SK-N-SH (cell line): Measurements from ENCODE around the gene FAM227B. TPM values are rescaled to one million over a fixed set of nuclear protein-coding genes. Genes with fewer than 3 reads are reported as not detected.

Experiments used
- CTCF ChIA-PET: fragments of 300-600, 350-600 bp; formaldehyde crosslinking; extraction: SDS; loops from one replicate; lab custom pipeline; 2021; lab: Yijun Ruan, JAX
- POLR2A ChIA-PET: fragments of 350-600 bp; sonication (Branson Sonifier 250); formaldehyde crosslinking; extraction: SDS; loops from one replicate; lab custom pipeline; 2020; ENCODE audit warnings: antibody characterized with exemption, inconsistent platforms; lab: Yijun Ruan, JAX
- DNase-seq: peaks from one replicate; pipeline ENCODE4 v3.0.0; 2012
- H2AFZ ChIP-seq: fragments of 200-600 bp; sonication (generic); 2 replicates; pipeline ENCODE4 v1.8.1; 2016; ENCODE audit warnings: antibody characterized with exemption, mild to moderate bottlenecking, low read depth
- H3F3A ChIP-seq: fragments of 200-600 bp; sonication (generic); replicated peaks from 2 replicates; pipeline ENCODE3; 2016; ENCODE audit warnings: antibody characterized with exemption, mild to moderate bottlenecking; ENCODE audit not compliant: insufficient read depth
- H3K27ac ChIP-seq, 2 experiments: fragments of 200-500 bp in 1 of 2; fragments of 200-600 bp in 1 of 2; sonication (Bioruptor generic) in 1 of 2; sonication (generic), shearing (Covaris generic) in 1 of 2; 2 replicates each; pipeline versions ENCODE4 v1.5.1 to v1.6.1; 2014 to 2016; ENCODE audit warnings: low read depth in 2 of 2, inconsistent platforms in 1 of 2, low read length in 1 of 2, mild to moderate bottlenecking in 1 of 2, mixed read lengths in 1 of 2
- H3K27me3 ChIP-seq: fragments of 200-600 bp; sonication (generic), shearing (Covaris generic); 2 replicates; pipeline ENCODE4 v1.6.1; 2016; ENCODE audit warnings: mixed run types; ENCODE audit not compliant: insufficient read depth
- H3K36me3 ChIP-seq, 2 experiments: fragments of 200-500 bp in 1 of 2; fragments of 200-600 bp in 1 of 2; sonication (Bioruptor generic) in 1 of 2; sonication (generic) in 1 of 2; replicated peaks in 1 of 2; 2 replicates each; pipeline versions ENCODE3 to v1.5.1; 2014 to 2016; ENCODE audit warnings: low read length in 1 of 2, mild to moderate bottlenecking in 1 of 2; ENCODE audit not compliant: insufficient read depth in 2 of 2, control insufficient read depth in 1 of 2
- H3K4me1 ChIP-seq, 2 experiments: fragments of 200-500 bp in 1 of 2; fragments of 200-600 bp in 1 of 2; sonication (Bioruptor generic) in 1 of 2; sonication (generic), shearing (Covaris generic) in 1 of 2; 2 replicates each; pipeline versions ENCODE4 v1.5.1 to v1.6.1; 2014 to 2016; ENCODE audit warnings: low read depth in 1 of 2, low read length in 1 of 2, mixed run types in 1 of 2; ENCODE audit not compliant: insufficient read depth in 2 of 2, control insufficient read depth in 1 of 2
- H3K4me2 ChIP-seq: fragments of 200-600 bp; sonication (generic), shearing (Covaris generic); 2 replicates; pipeline ENCODE4 v1.6.1; 2017; ENCODE audit warnings: mixed run types
- H3K4me3 ChIP-seq, 2 experiments: fragments of 200-500 bp in 1 of 2; fragments of 200-600 bp in 1 of 2; sonication (Bioruptor generic) in 1 of 2; sonication (generic), shearing (Covaris generic) in 1 of 2; 2 replicates each; pipeline versions ENCODE4 v1.5.1 to v1.8.1; 2014 to 2016; ENCODE audit warnings: low read depth in 2 of 2, inconsistent platforms in 1 of 2, low read length in 1 of 2, mild to moderate bottlenecking in 1 of 2, mixed read lengths in 1 of 2, moderate library complexity in 1 of 2
- H3K79me2 ChIP-seq: fragments of 200-600 bp; sonication (generic); 2 replicates; pipeline ENCODE4 v1.8.1; 2017; ENCODE audit warnings: mild to moderate bottlenecking; ENCODE audit not compliant: insufficient read depth
- H3K9ac ChIP-seq: fragments of 200-600 bp; sonication (generic); 2 replicates; pipeline ENCODE4 v1.6.1; 2017; ENCODE audit warnings: mixed run types
- H3K9me2 ChIP-seq: fragments of 200-600 bp; sonication (generic); 2 replicates; pipeline ENCODE4 v1.6.1; 2017; ENCODE audit warnings: mixed run types
- H3K9me3 ChIP-seq: fragments of 200-600 bp; sonication (generic); 2 replicates; pipeline ENCODE4 v1.6.1; 2017; ENCODE audit warnings: mixed run types, mild to moderate bottlenecking, moderate library complexity
- H4K20me1 ChIP-seq: fragments of 200-600 bp; sonication (generic); 2 replicates; pipeline ENCODE4 v1.6.1; 2017; ENCODE audit warnings: mild to moderate bottlenecking, mixed run types; ENCODE audit not compliant: insufficient read depth
- CHD2 ChIP-seq: fragments of 150-350 bp; IDR thresholded peaks from 2 replicates; pipeline ENCODE4 v1.6.1; 2018; ENCODE audit warnings: low read length; ENCODE audit not compliant: partially characterized antibody
- ELF1 ChIP-seq: IDR thresholded peaks from 2 replicates; pipeline ENCODE4 v1.4.0; 2012
- FOXJ3 ChIP-seq: sonication (generic); formaldehyde crosslinking; IDR thresholded peaks from 2 replicates; pipeline ENCODE4 v1.5.1; 2020; ENCODE audit warnings: mild to moderate bottlenecking, missing genetic modification reagents
- MXI1 ChIP-seq: IDR thresholded peaks from 2 replicates; pipeline ENCODE4 v1.6.1; 2012; ENCODE audit warnings: mild to moderate bottlenecking, low read depth, low read length, improper control_type of control experiment
- NFIC ChIP-seq: IDR thresholded peaks from 2 replicates; pipeline ENCODE4 v1.4.0; 2012; ENCODE audit warnings: borderline replicate concordance
- NRF1 ChIP-seq: IDR thresholded peaks from 2 replicates; pipeline ENCODE4 v1.6.1; 2012; ENCODE audit warnings: low read depth, mild to moderate bottlenecking, low read length
- RXRA ChIP-seq: IDR thresholded peaks from 2 replicates; pipeline ENCODE4 v1.4.0; 2012; ENCODE audit warnings: low read depth, mild to moderate bottlenecking, borderline replicate concordance
- TAF1 ChIP-seq: IDR thresholded peaks from 2 replicates; pipeline ENCODE4 v1.6.1; 2012; ENCODE audit warnings: low read depth, mild to moderate bottlenecking, low read length, moderate library complexity, borderline replicate concordance
- TCF12 ChIP-seq: IDR thresholded peaks from 2 replicates; pipeline ENCODE4 v1.4.0; 2012
- WGBS: methylation state at CpG from one replicate; pipeline ENCODE4 v1.1.6; 2017; ENCODE audit warnings: low lambda C conversion rate; 5-methylcytosine and 5-hydroxymethylcytosine counted together
- polyA plus RNA-seq, 3 experiments: library from polyadenylated mRNA; depleted of rRNA; stranded (reverse); fragments of >200 nt; gene quantifications; 2 replicates each; pipeline ENCODE4 v1.2.3, GENCODE V29; 2012
- TF ChIP-seq, protein P1 (sequence below): IDR thresholded peaks from 2 replicates; pipeline ENCODE4; 2012
- TF ChIP-seq, protein P2 (sequence below): fragments of 200-600 bp; sonication (generic); IDR thresholded peaks from 2 replicates; pipeline ENCODE4 v1.6.1; 2017; ENCODE audit warnings: antibody characterized with exemption, mild to moderate bottlenecking, moderate library complexity
- TF ChIP-seq, protein P3 (sequence below): fragments of 150-350 bp; IDR thresholded peaks from 2 replicates; pipeline ENCODE4 v1.6.1; 2017; ENCODE audit warnings: antibody characterized with exemption, low read length, low read depth, borderline replicate concordance
- TF ChIP-seq, protein P4 (sequence below): IDR thresholded peaks from 2 replicates; pipeline ENCODE4 v1.6.1; 2012; ENCODE audit warnings: mild to moderate bottlenecking, low read depth, low read length, moderate library complexity
- TF ChIP-seq, protein P5 (sequence below): IDR thresholded peaks from 2 replicates; pipeline ENCODE4 v1.4.0; 2012; ENCODE audit warnings: low read depth, borderline replicate concordance
- TF ChIP-seq, protein P6 (sequence below): IDR thresholded peaks from 2 replicates; pipeline ENCODE4 v1.4.0; 2012; ENCODE audit warnings: low read depth

The FAM227B gene
- polyA plus RNA-seq, 1 of the 3 experiments (the other 2 are of a cell fraction): 4.4 TPM

DNA sequence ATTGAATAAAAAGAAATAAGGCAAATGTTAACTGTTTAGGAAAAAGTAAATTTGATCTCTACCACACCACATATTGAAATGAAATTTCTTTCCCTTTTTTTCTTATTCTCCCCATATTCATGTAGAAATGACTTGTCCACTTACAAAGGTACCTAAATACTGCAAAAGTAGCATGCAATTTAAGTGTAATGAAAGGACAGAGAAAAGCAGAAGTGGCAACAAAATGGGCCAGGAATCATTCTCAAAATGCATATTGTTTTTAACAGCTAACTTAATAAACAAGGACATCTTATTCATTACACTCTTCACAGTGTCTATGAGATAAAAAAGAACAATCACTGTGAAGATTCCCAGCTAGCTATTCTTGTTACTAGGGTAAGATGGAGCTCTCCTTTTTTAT lies 238.2 kb downstream of the FAM227B start:
- no peaks in the 10 kb centered on the region for H4K20me1 ChIP-seq
- no peaks in the 10 kb centered on the region for H3K9me3 ChIP-seq
- CTCF ChIA-PET: interaction anchor here (1.0 kb wide), 1 partner anchor 28 kb away, joined by 3 read pairs; no protein-coding TSS in a partner anchor
- no peaks in the 10 kb centered on the region for H3K27me3 ChIP-seq
- no peaks in the 10 kb centered on the region for H3K9me2 ChIP-seq
- H3K4me2 ChIP-seq: no peak overlapping the region
- no peaks in the 10 kb centered on the region for H3F3A ChIP-seq
- no peaks in the 10 kb centered on the region for H3K36me3 ChIP-seq
- no peaks in the 10 kb centered on the region for H3K79me2 ChIP-seq
- H3K4me1 ChIP-seq: no peaks in the 10 kb centered on the region; a peak in 1 of 4 replicates
- POLR2A ChIA-PET: no interaction called here
- TF ChIP-seq, protein P1, sequence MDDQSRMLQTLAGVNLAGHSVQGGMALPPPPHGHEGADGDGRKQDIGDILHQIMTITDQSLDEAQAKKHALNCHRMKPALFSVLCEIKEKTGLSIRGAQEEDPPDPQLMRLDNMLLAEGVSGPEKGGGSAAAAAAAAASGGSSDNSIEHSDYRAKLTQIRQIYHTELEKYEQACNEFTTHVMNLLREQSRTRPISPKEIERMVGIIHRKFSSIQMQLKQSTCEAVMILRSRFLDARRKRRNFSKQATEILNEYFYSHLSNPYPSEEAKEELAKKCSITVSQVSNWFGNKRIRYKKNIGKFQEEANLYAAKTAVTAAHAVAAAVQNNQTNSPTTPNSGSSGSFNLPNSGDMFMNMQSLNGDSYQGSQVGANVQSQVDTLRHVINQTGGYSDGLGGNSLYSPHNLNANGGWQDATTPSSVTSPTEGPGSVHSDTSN: no peak
- TF ChIP-seq ELF1: no peak
- TF ChIP-seq FOXJ3 (CRISPR knock-in tag): no peak
- TF ChIP-seq NFIC: no peak
- TF ChIP-seq, protein P2, sequence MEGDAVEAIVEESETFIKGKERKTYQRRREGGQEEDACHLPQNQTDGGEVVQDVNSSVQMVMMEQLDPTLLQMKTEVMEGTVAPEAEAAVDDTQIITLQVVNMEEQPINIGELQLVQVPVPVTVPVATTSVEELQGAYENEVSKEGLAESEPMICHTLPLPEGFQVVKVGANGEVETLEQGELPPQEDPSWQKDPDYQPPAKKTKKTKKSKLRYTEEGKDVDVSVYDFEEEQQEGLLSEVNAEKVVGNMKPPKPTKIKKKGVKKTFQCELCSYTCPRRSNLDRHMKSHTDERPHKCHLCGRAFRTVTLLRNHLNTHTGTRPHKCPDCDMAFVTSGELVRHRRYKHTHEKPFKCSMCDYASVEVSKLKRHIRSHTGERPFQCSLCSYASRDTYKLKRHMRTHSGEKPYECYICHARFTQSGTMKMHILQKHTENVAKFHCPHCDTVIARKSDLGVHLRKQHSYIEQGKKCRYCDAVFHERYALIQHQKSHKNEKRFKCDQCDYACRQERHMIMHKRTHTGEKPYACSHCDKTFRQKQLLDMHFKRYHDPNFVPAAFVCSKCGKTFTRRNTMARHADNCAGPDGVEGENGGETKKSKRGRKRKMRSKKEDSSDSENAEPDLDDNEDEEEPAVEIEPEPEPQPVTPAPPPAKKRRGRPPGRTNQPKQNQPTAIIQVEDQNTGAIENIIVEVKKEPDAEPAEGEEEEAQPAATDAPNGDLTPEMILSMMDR: no peak
- TF ChIP-seq, protein P3, sequence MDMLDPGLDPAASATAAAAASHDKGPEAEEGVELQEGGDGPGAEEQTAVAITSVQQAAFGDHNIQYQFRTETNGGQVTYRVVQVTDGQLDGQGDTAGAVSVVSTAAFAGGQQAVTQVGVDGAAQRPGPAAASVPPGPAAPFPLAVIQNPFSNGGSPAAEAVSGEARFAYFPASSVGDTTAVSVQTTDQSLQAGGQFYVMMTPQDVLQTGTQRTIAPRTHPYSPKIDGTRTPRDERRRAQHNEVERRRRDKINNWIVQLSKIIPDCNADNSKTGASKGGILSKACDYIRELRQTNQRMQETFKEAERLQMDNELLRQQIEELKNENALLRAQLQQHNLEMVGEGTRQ: no peak
- no peak for TF ChIP-seq TCF12
- no peak for TF ChIP-seq CHD2
- no peak for TF ChIP-seq RXRA
- no peak for TF ChIP-seq NRF1
- TF ChIP-seq TAF1: no peak
- no peak overlapping the region for H3K9ac ChIP-seq
- no peak overlapping the region for H3K27ac ChIP-seq
- H3K4me3 ChIP-seq: no peak overlapping the region
- no peak for DNase-seq
- H2AFZ ChIP-seq: no peak overlapping the region

DNA sequence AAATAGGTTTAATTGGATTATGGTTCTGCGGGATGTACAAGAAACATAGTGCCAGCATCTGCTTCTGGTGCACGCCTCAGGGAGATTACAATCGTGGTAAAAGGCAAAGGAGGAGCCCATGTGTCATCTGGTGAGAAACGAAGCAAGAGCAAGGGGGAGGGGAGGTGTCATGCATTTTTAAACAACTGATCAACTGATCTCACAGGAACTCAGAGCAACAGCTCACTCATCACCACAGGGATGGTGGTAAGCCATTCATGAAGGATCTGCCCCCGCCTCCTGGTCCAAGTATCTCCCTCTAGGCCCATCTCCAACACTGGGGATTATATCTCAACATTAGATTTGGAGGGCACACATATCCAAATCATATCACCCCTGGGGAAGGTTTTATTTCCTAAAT lies 239.7 kb downstream of the FAM227B start:
- Histone ChIP-seq H3K4me3 (no peak overlapping the region), H3K9ac (no peak overlapping the region), H3K36me3 (no peaks in the 10 kb centered on the region), H4K20me1 (no peaks in the 10 kb centered on the region), H3K27ac (no peak overlapping the region), H3K4me2 (no peak overlapping the region), H3K4me1 (no peaks in the 10 kb centered on the region; a peak in 1 of 4 replicates), H3K9me3 (no peaks in the 10 kb centered on the region), H3K79me2 (no peaks in the 10 kb centered on the region), H2AFZ (no peak overlapping the region), H3K9me2 (no peaks in the 10 kb centered on the region), H3F3A (no peaks in the 10 kb centered on the region), H3K27me3 (no peaks in the 10 kb centered on the region)
- no peak for DNase-seq
- TF ChIP-seq MXI1: no peak
- TF ChIP-seq, protein P4, sequence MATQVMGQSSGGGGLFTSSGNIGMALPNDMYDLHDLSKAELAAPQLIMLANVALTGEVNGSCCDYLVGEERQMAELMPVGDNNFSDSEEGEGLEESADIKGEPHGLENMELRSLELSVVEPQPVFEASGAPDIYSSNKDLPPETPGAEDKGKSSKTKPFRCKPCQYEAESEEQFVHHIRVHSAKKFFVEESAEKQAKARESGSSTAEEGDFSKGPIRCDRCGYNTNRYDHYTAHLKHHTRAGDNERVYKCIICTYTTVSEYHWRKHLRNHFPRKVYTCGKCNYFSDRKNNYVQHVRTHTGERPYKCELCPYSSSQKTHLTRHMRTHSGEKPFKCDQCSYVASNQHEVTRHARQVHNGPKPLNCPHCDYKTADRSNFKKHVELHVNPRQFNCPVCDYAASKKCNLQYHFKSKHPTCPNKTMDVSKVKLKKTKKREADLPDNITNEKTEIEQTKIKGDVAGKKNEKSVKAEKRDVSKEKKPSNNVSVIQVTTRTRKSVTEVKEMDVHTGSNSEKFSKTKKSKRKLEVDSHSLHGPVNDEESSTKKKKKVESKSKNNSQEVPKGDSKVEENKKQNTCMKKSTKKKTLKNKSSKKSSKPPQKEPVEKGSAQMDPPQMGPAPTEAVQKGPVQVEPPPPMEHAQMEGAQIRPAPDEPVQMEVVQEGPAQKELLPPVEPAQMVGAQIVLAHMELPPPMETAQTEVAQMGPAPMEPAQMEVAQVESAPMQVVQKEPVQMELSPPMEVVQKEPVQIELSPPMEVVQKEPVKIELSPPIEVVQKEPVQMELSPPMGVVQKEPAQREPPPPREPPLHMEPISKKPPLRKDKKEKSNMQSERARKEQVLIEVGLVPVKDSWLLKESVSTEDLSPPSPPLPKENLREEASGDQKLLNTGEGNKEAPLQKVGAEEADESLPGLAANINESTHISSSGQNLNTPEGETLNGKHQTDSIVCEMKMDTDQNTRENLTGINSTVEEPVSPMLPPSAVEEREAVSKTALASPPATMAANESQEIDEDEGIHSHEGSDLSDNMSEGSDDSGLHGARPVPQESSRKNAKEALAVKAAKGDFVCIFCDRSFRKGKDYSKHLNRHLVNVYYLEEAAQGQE: no peak
- TF ChIP-seq, protein P5, sequence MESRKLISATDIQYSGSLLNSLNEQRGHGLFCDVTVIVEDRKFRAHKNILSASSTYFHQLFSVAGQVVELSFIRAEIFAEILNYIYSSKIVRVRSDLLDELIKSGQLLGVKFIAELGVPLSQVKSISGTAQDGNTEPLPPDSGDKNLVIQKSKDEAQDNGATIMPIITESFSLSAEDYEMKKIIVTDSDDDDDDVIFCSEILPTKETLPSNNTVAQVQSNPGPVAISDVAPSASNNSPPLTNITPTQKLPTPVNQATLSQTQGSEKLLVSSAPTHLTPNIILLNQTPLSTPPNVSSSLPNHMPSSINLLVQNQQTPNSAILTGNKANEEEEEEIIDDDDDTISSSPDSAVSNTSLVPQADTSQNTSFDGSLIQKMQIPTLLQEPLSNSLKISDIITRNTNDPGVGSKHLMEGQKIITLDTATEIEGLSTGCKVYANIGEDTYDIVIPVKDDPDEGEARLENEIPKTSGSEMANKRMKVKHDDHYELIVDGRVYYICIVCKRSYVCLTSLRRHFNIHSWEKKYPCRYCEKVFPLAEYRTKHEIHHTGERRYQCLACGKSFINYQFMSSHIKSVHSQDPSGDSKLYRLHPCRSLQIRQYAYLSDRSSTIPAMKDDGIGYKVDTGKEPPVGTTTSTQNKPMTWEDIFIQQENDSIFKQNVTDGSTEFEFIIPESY: no peak
- TF ChIP-seq, protein P6, sequence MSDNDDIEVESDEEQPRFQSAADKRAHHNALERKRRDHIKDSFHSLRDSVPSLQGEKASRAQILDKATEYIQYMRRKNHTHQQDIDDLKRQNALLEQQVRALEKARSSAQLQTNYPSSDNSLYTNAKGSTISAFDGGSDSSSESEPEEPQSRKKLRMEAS: no peak
- TF ChIP-seq TCF12: no peak
- ChIA-PET CTCF (interaction anchor here (1.5 kb wide), 1 partner anchor 11 kb away, joined by 3 read pairs; no protein-coding TSS in a partner anchor), POLR2A (no interaction called here)
- 74% methylated on average over 5 of the region's 5 CpGs for WGBS
